ENCODE results near the gene MARK4.

GRCh38 chr19:45290381-45290931, 39.4 kb downstream of the MARK4 start:
- TF ChIP-seq EZH2 (IDR thresholded peaks at IDR 0.05; ENCODE audit: insufficient read depth, poor library complexity, severe bottlenecking) (no peak), EZH2phosphoT487 (IDR thresholded peaks at IDR 0.05; ENCODE audit: insufficient read depth, low read depth) (no peak)

All from GM23248 (cell line).